GM12878 (cell line): ENCODE measurements around the gene CBFA2T3. TPM values are rescaled to one million over a fixed set of nuclear protein-coding genes. Genes with fewer than 3 reads are reported as not detected.

Experiments
- ATAC-seq: fragments of 200-7000 bp; cut with Tn5 transposase; 3 replicates; pipeline ENCODE4 v1.9.1; 2020; ENCODE audit warnings: mild to moderate bottlenecking, moderate library complexity
- BruUV-seq: library from RNA; stranded (reverse); fragments of 400-500 nt; replicated peaks from 2 replicates; lab custom pipeline; 2021; lab: Mats Ljungman, UMichigan
- CTCF ChIA-PET: fragments of 300-600 bp; sonication (Branson Sonifier 250); formaldehyde crosslinking; extraction: SDS; loops from one replicate; lab custom pipeline; 2021; ENCODE audit warnings: inconsistent platforms; lab: Yijun Ruan, JAX
- POLR2A ChIA-PET: fragments of 350-600 bp; formaldehyde crosslinking; extraction: SDS; loops from one replicate; lab custom pipeline; 2021; ENCODE audit warnings: inconsistent platforms; lab: Charles Lee
- RAD21 ChIA-PET: fragments of 300-600 bp; sonication (Branson Sonifier 250); formaldehyde crosslinking; loops from one replicate; lab custom pipeline; 2023; ENCODE audit warnings: antibody characterized with exemption; ENCODE audit not compliant: unreplicated experiment; lab: Charles Lee
- SMC1A ChIA-PET: fragments of 300-600 bp; sonication (Branson Sonifier 250); formaldehyde crosslinking; loops from one replicate; lab custom pipeline; 2023; ENCODE audit not compliant: unreplicated experiment, uncharacterized antibody; lab: Charles Lee
- DNase-seq: peaks from one replicate; pipeline ENCODE4 v3.0.0-alpha.2; 2011; ENCODE audit warnings: low read depth, low spot score
- FAIRE-seq: peaks from 3 replicates; lab custom pipeline; 2011; peaks lifted over from hg19 to GRCh38; lab: Jason Lieb, UNC
- H2AFZ ChIP-seq: 2 replicates; pipeline ENCODE4 v1.6.0; 2011; ENCODE audit warnings: low read depth, low read length, control low read depth; ENCODE audit not compliant: control insufficient read depth
- H3K27ac ChIP-seq: 2 replicates; pipeline ENCODE4 v1.5.1; 2011; ENCODE audit warnings: control low read depth; ENCODE audit not compliant: control insufficient read depth, insufficient read depth
- H3K27me3 ChIP-seq, 2 experiments: replicated peaks in 1 of 2; 2 replicates each; pipeline versions ENCODE4 v1.6.0 to v1.6.1; 2011; ENCODE audit warnings: low read length in 1 of 2; ENCODE audit not compliant: control insufficient read depth in 2 of 2, insufficient read depth in 2 of 2
- H3K36me3 ChIP-seq, 2 experiments: 2 replicates each; pipeline ENCODE4 v1.5.1; 2011; ENCODE audit warnings: low read length in 1 of 2; ENCODE audit not compliant: control insufficient read depth in 2 of 2, insufficient read depth in 2 of 2
- H3K4me1 ChIP-seq: 2 replicates; pipeline ENCODE4 v1.6.1; 2011; ENCODE audit warnings: mild to moderate bottlenecking, low read length, moderate library complexity, mixed read lengths; ENCODE audit not compliant: control insufficient read depth, insufficient read depth
- H3K4me2 ChIP-seq: 2 replicates; pipeline ENCODE4 v1.6.0; 2011; ENCODE audit warnings: control low read depth; ENCODE audit not compliant: control insufficient read depth, insufficient read depth
- H3K4me3 ChIP-seq: fragments of 200-600 bp; sonication (generic); 2 replicates; pipeline ENCODE4 v1.5.1; 2016
- H3K79me2 ChIP-seq: 2 replicates; pipeline ENCODE4 v1.6.0; 2011; ENCODE audit warnings: low read length; ENCODE audit not compliant: control insufficient read depth, insufficient read depth
- H3K9ac ChIP-seq: 2 replicates; pipeline ENCODE4 v1.8.0; 2011; ENCODE audit warnings: low read length, control low read depth, mixed read lengths; ENCODE audit not compliant: control insufficient read depth, insufficient read depth
- H3K9me3 ChIP-seq: replicated peaks from 3 replicates; pipeline ENCODE4 v1.5.1; 2011; ENCODE audit warnings: mild to moderate bottlenecking, low read length; ENCODE audit not compliant: control insufficient read depth, insufficient read depth
- H4K20me1 ChIP-seq: 2 replicates; pipeline ENCODE4 v1.6.0; 2011; ENCODE audit not compliant: control insufficient read depth, insufficient read depth
- BMI1 ChIP-seq: fragments of 450-650 bp; IDR thresholded peaks from 2 replicates; pipeline ENCODE4 v1.6.1; 2016; ENCODE audit warnings: mild to moderate bottlenecking, moderate library complexity, borderline replicate concordance
- CEBPZ ChIP-seq: fragments of 150-350 bp; IDR thresholded peaks from 2 replicates; pipeline ENCODE4 v1.6.1; 2016; ENCODE audit warnings: low read depth, low read length
- CHD1 ChIP-seq: IDR thresholded peaks from 2 replicates; pipeline ENCODE4 v1.6.1; 2012; ENCODE audit warnings: low read depth, low read length, improper control_type of control experiment
- EED ChIP-seq: sonication (generic); IDR thresholded peaks from 2 replicates; pipeline ENCODE4 v1.6.1; 2016; ENCODE audit warnings: antibody characterized with exemption, low read depth
- GATAD2B ChIP-seq: fragments of 450-650 bp; conservative IDR thresholded peaks from 2 replicates; pipeline ENCODE4 v1.6.1; 2017; ENCODE audit warnings: low read depth, mild to moderate bottlenecking, moderate library complexity
- HDAC2 ChIP-seq: fragments of 200-600 bp; sonication (generic); IDR thresholded peaks from 2 replicates; pipeline ENCODE4 v1.6.1; 2017
- HDAC6 ChIP-seq: fragments of 200-600 bp; sonication (generic); IDR thresholded peaks from one replicate; pipeline ENCODE4 v1.8.0; 2017; ENCODE audit warnings: antibody characterized with exemption; ENCODE audit not compliant: unreplicated experiment
- RB1 ChIP-seq: fragments of 450-650 bp; formaldehyde crosslinking; IDR thresholded peaks from 2 replicates; pipeline ENCODE4 v1.6.1; 2017; ENCODE audit warnings: mild to moderate bottlenecking, borderline replicate concordance
- SKIL ChIP-seq: fragments of 450-650 bp; IDR thresholded peaks from 2 replicates; pipeline ENCODE4 v1.6.1; 2017; ENCODE audit warnings: mild to moderate bottlenecking, low read depth, inconsistent platforms; ENCODE audit not compliant: poor library complexity, severe bottlenecking
- TCF3 ChIP-seq: IDR thresholded peaks from 2 replicates; pipeline ENCODE4 v1.6.1; 2012; ENCODE audit warnings: low read depth, mild to moderate bottlenecking, low read length, borderline replicate concordance; ENCODE audit not compliant: insufficient read depth
- ZNF687 ChIP-seq: fragments of 450-650 bp; IDR thresholded peaks from 2 replicates; pipeline ENCODE4 v1.6.1; 2017; ENCODE audit warnings: mild to moderate bottlenecking, moderate library complexity
- WGBS: methylation state at CpG from one replicate; pipeline ENCODE4 v1.1.6; 2016; ENCODE audit warnings: low lambda C conversion rate; ENCODE audit not compliant: insufficient replicate concordance, insufficient coverage; ENCODE audit errors: missing lambda C conversion rate; 5-methylcytosine and 5-hydroxymethylcytosine counted together
- in situ Hi-C: fragments of 300-500 bp; cut with MboI; formaldehyde crosslinking; loops from 9 replicates; pipeline ENCODE4 v1.14.3; 2018; ENCODE audit warnings: mixed read lengths
- intact Hi-C: fragments of 100-400 bp; cut with micrococcal nuclease; formaldehyde crosslinking; loops from one replicate; pipeline ENCODE4 v1.14.2; 2022; ENCODE audit not compliant: unreplicated experiment
- polyA plus RNA-seq, 11 experiments: library from polyadenylated mRNA; depleted of rRNA in 4 of 11; unstranded in 6 of 11; stranded (reverse) in 5 of 11; fragments of >200 nt; fragmentation: Nextera tagmentation in 4 of 11; fragmentation: Illumina TruSeq in 1 of 11; extraction: Ambion mirVana in 4 of 11; extraction: Trizol in 1 of 11; gene quantifications; 1 replicate in 1 of 11; 2 replicates in 10 of 11; pipeline versions ENCODE4 v1.2.1 to v1.2.3, GENCODE V29; 2011 to 2016; ENCODE audit warnings: inconsistent platforms in 2 of 11, missing spikeins in 2 of 11, low read depth in 1 of 11
- total RNA-seq, 4 experiments: library from RNA; depleted of rRNA in 3 of 4; stranded (reverse); fragments of >200 nt in 3 of 4; fragmentation: Illumina TruSeq in 1 of 4; extraction: Trizol in 1 of 4; gene quantifications; 2 replicates each; pipeline versions ENCODE4 v1.2.1 to v1.2.3, GENCODE V29; 2013 to 2021

Gene CBFA2T3
- total and polyA plus RNA-seq, 10 of the 15 experiments (the other 5 are each of a cell fraction or from before 2014, with no cell fraction given): 0.69 to 42.6 (median 4.5) TPM

- TF ChIP-seq EED (no peak), CHD1 (no peak), SKIL (no peak)
Measured at GRCh38 chr16:88888057-88888456, 89.0 kb downstream of the CBFA2T3 start (continued).

- CTCF ChIA-PET: no interaction called here
- H3K4me2 ChIP-seq: no peak overlapping the region
- no peaks in the 10 kb centered on the region for H4K20me1 ChIP-seq
Measured at GRCh38 chr16:88886845-88887521, 90.0 kb downstream of the CBFA2T3 start.

More at GRCh38 chr16:88886845-88887521, 90.0 kb downstream of the CBFA2T3 start:
- ATAC-seq: no peak
- TF ChIP-seq RB1: no peak
- TF ChIP-seq GATAD2B: no peak
- TF ChIP-seq TCF3: no peak
- no peak for TF ChIP-seq BMI1
- TF ChIP-seq HDAC2: no peak
- TF ChIP-seq CEBPZ: no peak
- no peak for TF ChIP-seq ZNF687
- no peak for TF ChIP-seq HDAC6
- TF ChIP-seq, all 136 proteins: peak for 0
- RAD21 ChIA-PET: no interaction called here
- DNase-seq (no peak), FAIRE-seq (no peak)
- WGBS: 94% methylated on average over 39 of the region's 39 CpGs
- H2AFZ ChIP-seq: no peak overlapping the region
- H3K36me3 ChIP-seq: peaks cover 2 to 8% of the 10 kb centered on the region in 2 experiments; a peak in 3 of 4 replicates
- no peaks in the 10 kb centered on the region for H3K79me2 ChIP-seq
- no peak overlapping the region for H3K9ac ChIP-seq
- SMC1A ChIA-PET: no interaction called here
- no TSS peak for BruUV-seq
- H3K4me1 ChIP-seq: no peaks in the 10 kb centered on the region
- intact Hi-C loops (no loop called here), in situ Hi-C loops (no loop called here)
- POLR2A ChIA-PET: no interaction called here
- no peak overlapping the region for H3K27ac ChIP-seq
- no peaks in the 10 kb centered on the region for H3K27me3 ChIP-seq
- H3K4me3 ChIP-seq: no peak overlapping the region
- no peaks in the 10 kb centered on the region for H3K9me3 ChIP-seq
